Trophoblast cell (in vitro differentiated cells and primary cell): ENCODE results near the gene WRAP73.

ENCODE experiments used
- DNase-seq, 2 donors: peaks; one replicate each; pipeline ENCODE4 v3.0.0-alpha.2; 2016
- H2AFZ ChIP-seq: 2 replicates; pipeline ENCODE4 v1.6.1; 2013; ENCODE audit warnings: low read length, moderate library complexity, mild to moderate bottlenecking; ENCODE audit not compliant: insufficient read depth, poor library complexity
- H2AK5ac ChIP-seq: 2 replicates; pipeline ENCODE4 v1.6.1; 2013; ENCODE audit warnings: mild to moderate bottlenecking, low read length
- H2BK120ac ChIP-seq: 2 replicates; pipeline ENCODE4 v1.6.1; 2013; ENCODE audit warnings: low read length, mild to moderate bottlenecking, moderate library complexity; ENCODE audit not compliant: insufficient read depth, poor library complexity
- H2BK12ac ChIP-seq: 2 replicates; pipeline ENCODE4 v1.6.1; 2013; ENCODE audit warnings: mild to moderate bottlenecking, low read length, moderate library complexity
- H2BK5ac ChIP-seq: 2 replicates; pipeline ENCODE4 v1.6.1; 2013; ENCODE audit warnings: low read length, low read depth, moderate library complexity, mild to moderate bottlenecking; ENCODE audit not compliant: poor library complexity
- H3K14ac ChIP-seq: 2 replicates; pipeline ENCODE4 v1.6.1; 2013; ENCODE audit warnings: mild to moderate bottlenecking, low read length
- H3K18ac ChIP-seq: 2 replicates; pipeline ENCODE4 v1.6.1; 2013; ENCODE audit warnings: mild to moderate bottlenecking, low read length
- H3K23ac ChIP-seq: 2 replicates; pipeline ENCODE4 v1.6.1; 2013; ENCODE audit warnings: low read length
- H3K27ac ChIP-seq: 2 replicates; pipeline ENCODE4 v1.5.1; 2013; ENCODE audit warnings: low read depth, mild to moderate bottlenecking, inconsistent platforms, low read length, moderate library complexity
- H3K27me3 ChIP-seq: 2 replicates; pipeline ENCODE4 v1.6.1; 2013; ENCODE audit warnings: inconsistent platforms, mild to moderate bottlenecking, low read length, moderate library complexity; ENCODE audit not compliant: insufficient read depth
- H3K36me3 ChIP-seq, 2 experiments: 1 replicate in 1 of 2; 2 replicates in 1 of 2; pipeline ENCODE4 v1.6.1; 2013; ENCODE audit warnings: low read length in 2 of 2, mild to moderate bottlenecking in 2 of 2, moderate library complexity in 1 of 2; ENCODE audit not compliant: insufficient read depth in 2 of 2, control insufficient read depth in 1 of 2
- H3K4ac ChIP-seq: 2 replicates; pipeline ENCODE4 v1.6.1; 2013; ENCODE audit warnings: low read depth, mild to moderate bottlenecking, low read length, moderate library complexity
- H3K4me1 ChIP-seq, 2 experiments: 1 replicate in 1 of 2; 2 replicates in 1 of 2; pipeline ENCODE4 v1.6.1; 2013; ENCODE audit warnings: low read length in 2 of 2, mild to moderate bottlenecking in 2 of 2, moderate library complexity in 1 of 2; ENCODE audit not compliant: insufficient read depth in 2 of 2, control insufficient read depth in 1 of 2
- H3K4me2 ChIP-seq: 2 replicates; pipeline ENCODE4 v1.6.1; 2013; ENCODE audit warnings: inconsistent platforms, mild to moderate bottlenecking, low read length, moderate library complexity
- H3K4me3 ChIP-seq: 2 replicates; pipeline ENCODE4 v1.5.1; 2013; ENCODE audit warnings: mild to moderate bottlenecking, low read depth, low read length, inconsistent platforms
- H3K79me1 ChIP-seq: one replicate; pipeline ENCODE4 v1.6.1; 2013; ENCODE audit warnings: low read length
- H3K79me2 ChIP-seq: 2 replicates; pipeline ENCODE4 v1.6.1; 2013; ENCODE audit warnings: low read length, mild to moderate bottlenecking; ENCODE audit not compliant: control insufficient read depth, insufficient read depth, poor library complexity
- H3K9ac ChIP-seq: 2 replicates; pipeline ENCODE4 v1.6.1; 2013; ENCODE audit warnings: mild to moderate bottlenecking, low read length
- H3K9me3 ChIP-seq: 2 replicates; pipeline ENCODE4 v1.6.1; 2013; ENCODE audit warnings: low read depth, mild to moderate bottlenecking, control low read depth, inconsistent platforms, low read length; ENCODE audit not compliant: insufficient read depth
- H4K12ac ChIP-seq: 2 replicates; pipeline ENCODE4 v1.6.1; 2013; ENCODE audit warnings: low read depth, mild to moderate bottlenecking, low read length, moderate library complexity
- H4K8ac ChIP-seq: 2 replicates; pipeline ENCODE4 v1.6.1; 2013; ENCODE audit warnings: low read depth, mild to moderate bottlenecking, low read length, moderate library complexity
- H4K91ac ChIP-seq: one replicate; pipeline ENCODE4 v1.6.1; 2013; ENCODE audit warnings: low read depth, mild to moderate bottlenecking, low read length, moderate library complexity
- WGBS: extraction: QIAGEN DNeasy Blood & Tissue Kit; methylation state at CpG from one replicate; pipeline ENCODE4 v1.1.7; 2013; ENCODE audit warnings: missing lambda C conversion rate; ENCODE audit not compliant: insufficient read length, insufficient coverage; ENCODE audit errors: extremely low coverage; 5-methylcytosine and 5-hydroxymethylcytosine counted together

The WRAP73 gene

DNA sequence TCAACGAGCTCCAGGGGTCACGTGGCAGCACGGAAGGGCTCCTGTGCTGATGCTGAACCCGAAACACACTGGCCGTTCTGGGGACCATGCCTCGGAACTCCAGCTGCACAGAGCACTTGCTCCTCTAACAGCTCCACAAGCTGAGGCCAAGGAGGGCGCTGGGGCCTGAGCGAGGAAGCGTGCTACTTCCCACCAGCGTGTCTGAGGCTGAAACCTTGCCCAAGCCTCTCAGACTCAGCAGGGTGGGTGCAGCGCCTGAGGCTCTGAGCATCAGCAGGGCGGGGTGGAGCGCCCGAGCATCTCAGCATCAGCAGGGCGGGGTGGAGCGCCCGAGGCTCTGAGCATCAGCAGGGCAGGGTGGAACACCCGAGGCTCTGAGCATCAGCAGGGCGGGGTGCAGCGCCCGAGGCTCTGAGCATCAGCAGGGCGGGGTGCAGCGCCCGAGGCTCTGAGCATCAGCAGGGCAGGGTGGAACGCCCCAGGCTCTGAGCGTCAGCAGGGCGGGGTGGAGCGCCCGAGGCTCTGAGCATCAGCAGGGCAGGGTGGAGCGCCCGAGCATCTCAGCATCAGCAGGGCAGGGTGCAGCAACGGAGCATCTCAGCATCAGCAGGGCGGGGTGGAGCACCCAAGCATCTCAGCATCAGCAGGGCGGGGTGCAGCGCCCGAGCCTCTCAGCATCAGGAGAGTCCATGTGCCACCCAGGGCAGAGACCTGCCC is 9.6 kb downstream of the WRAP73 start:
- Histone ChIP-seq H3K4me3 (no peak overlapping the region), H3K27me3 (no peaks in the 10 kb centered on the region), H3K36me3 (peaks cover 30 to 47% of the 10 kb centered on the region in 2 experiments), H3K4me2 (no peak overlapping the region), H4K12ac (no peak overlapping the region), H2BK12ac (no peak overlapping the region), H2BK5ac (no peak overlapping the region), H4K8ac (no peak overlapping the region), H3K79me1 (no peaks in the 10 kb centered on the region), H3K4me1 (no peaks in the 10 kb centered on the region), H3K14ac (no peak overlapping the region), H3K27ac (no peak overlapping the region), H3K79me2 (no peaks in the 10 kb centered on the region), H2AK5ac (no peak overlapping the region), H3K18ac (no peak overlapping the region), H3K9me3 (peaks cover 1% of the 10 kb centered on the region), H3K4ac (no peak overlapping the region), H3K9ac (no peak overlapping the region), H4K91ac (no peak overlapping the region), H2BK120ac (no peak overlapping the region), H2AFZ (no peak overlapping the region), H3K23ac (no peak overlapping the region)
- peak; percentile 24 to 35 for DNase-seq
- WGBS, result no CpG with 5 or more reads among the region's 36 CpGs

DNA sequence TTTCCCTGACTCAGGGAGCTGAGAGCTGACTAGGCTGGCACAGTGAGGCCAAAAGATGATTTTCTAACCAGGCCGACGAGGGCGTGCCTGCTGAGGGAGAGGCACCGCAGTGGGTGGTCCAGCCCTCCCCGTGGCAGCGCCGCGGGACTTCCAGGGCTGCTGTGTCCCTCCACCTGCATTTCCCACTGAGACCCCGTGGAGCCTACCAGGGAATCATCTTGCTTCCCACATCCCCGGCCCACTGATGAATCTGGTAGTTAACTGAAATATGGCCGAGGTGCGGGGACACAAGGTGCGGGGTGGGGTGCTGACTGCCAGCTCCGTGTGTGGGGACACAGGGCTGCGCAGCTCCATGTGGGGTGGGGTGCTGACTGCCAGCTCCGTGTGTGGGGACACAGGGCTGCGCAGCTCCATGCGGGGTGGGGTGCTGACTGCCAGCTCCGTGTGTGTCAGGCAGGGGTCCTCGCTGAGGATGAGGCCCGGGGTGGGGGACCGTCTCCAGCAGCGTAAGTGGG is 10.4 kb downstream of the WRAP73 start:
- H2AK5ac ChIP-seq, result no peak overlapping the region
- H3K23ac ChIP-seq, result no peak overlapping the region
- no peak overlapping the region for H3K18ac ChIP-seq
- no peak overlapping the region for H4K8ac ChIP-seq
- no peak overlapping the region for H2BK5ac ChIP-seq
- no peaks in the 10 kb centered on the region for H3K4me1 ChIP-seq
- no peaks in the 10 kb centered on the region for H3K27me3 ChIP-seq
- H3K4me2 ChIP-seq, result no peak overlapping the region
- H3K36me3 ChIP-seq, result peaks cover 33 to 52% of the 10 kb centered on the region in 2 experiments
- peaks cover 1% of the 10 kb centered on the region for H3K9me3 ChIP-seq
- no peak overlapping the region for H3K4ac ChIP-seq
- peak overlapping the region; percentile 56 for H3K9ac ChIP-seq
- no peak overlapping the region for H4K12ac ChIP-seq
- H2BK12ac ChIP-seq, result no peak overlapping the region
- no peak for DNase-seq
- no peaks in the 10 kb centered on the region for H3K79me1 ChIP-seq
- H2BK120ac ChIP-seq, result no peak overlapping the region
- H4K91ac ChIP-seq, result no peak overlapping the region
- WGBS, result no CpG with 5 or more reads among the region's 23 CpGs
- H2AFZ ChIP-seq, result no peak overlapping the region
- H3K4me3 ChIP-seq, result no peak overlapping the region
- no peak overlapping the region for H3K27ac ChIP-seq
- H3K79me2 ChIP-seq, result no peaks in the 10 kb centered on the region
- H3K14ac ChIP-seq, result no peak overlapping the region

DNA sequence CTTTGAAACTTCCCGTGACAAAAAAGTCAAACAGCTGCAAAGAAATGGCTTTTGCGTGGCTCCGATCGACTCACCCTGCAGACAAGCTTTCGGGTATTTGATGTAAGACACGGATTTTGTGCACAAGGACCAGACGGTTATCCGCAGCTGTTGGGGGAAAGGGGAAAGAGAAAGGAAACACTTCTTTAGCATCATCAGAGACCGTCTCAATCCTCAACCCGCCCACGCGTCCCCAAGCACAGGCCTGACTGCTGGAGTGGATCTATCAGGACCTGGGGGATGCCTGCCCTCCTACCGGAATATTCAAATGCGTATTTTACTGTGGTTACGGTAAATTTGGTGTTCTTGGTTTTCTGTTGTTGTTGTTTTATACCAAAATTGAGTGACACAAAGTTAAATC is 11.2 kb downstream of the WRAP73 start:
- no peak overlapping the region for H4K12ac ChIP-seq

DNA sequence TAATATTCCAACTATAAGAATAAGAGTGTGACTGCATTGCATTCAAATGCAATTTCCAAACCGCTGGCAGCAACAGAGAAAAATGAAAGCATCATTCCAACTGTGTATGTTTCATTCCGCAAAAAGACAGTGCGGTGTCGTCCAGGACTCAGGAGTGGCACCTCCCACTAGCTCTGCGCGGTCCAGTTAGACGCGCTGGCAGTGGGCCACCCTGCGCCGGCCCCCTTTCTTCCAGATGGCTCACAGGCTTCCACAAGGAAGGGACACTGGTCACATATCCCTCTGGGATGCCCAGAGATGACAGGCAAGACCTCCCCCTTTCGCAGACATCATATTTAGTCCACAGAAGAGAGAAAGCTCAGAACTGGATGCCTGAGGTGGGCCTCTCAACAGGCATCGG is 11.9 kb downstream of the WRAP73 start:
- DNase-seq, result peak in 1 of 2 donors; percentile 47
- H4K8ac ChIP-seq, result no peak overlapping the region
- WGBS, result no CpG with 5 or more reads among the region's 12 CpGs

More for the DNA sequence above, 11.2 kb downstream of the WRAP73 start:
- Histone ChIP-seq H3K4ac (no peak overlapping the region), H3K79me1 (no peaks in the 10 kb centered on the region), H3K9me3 (peaks cover 1% of the 10 kb centered on the region), H2BK12ac (no peak overlapping the region), H3K4me3 (no peak overlapping the region), H3K36me3 (peaks cover 40 to 58% of the 10 kb centered on the region in 2 experiments), H3K9ac (no peak overlapping the region), H3K14ac (no peak overlapping the region), H4K91ac (no peak overlapping the region), H4K8ac (no peak overlapping the region), H3K4me1 (no peaks in the 10 kb centered on the region), H2BK120ac (no peak overlapping the region), H3K27ac (no peak overlapping the region), H3K4me2 (no peak overlapping the region), H2AK5ac (no peak overlapping the region), H2BK5ac (no peak overlapping the region), H3K18ac (no peak overlapping the region), H3K23ac (no peak overlapping the region), H2AFZ (no peak overlapping the region), H3K27me3 (no peaks in the 10 kb centered on the region), H3K79me2 (no peaks in the 10 kb centered on the region)
- WGBS, result no CpG with 5 or more reads among the region's 15 CpGs
- no peak for DNase-seq

More for the DNA sequence above, 11.9 kb downstream of the WRAP73 start:
- Histone ChIP-seq H3K18ac (no peak overlapping the region), H3K79me1 (no peaks in the 10 kb centered on the region), H3K9me3 (peaks cover 1% of the 10 kb centered on the region), H2AFZ (no peak overlapping the region), H3K14ac (no peak overlapping the region), H2BK5ac (no peak overlapping the region), H3K4ac (no peak overlapping the region), H3K4me1 (no peaks in the 10 kb centered on the region), H3K9ac (no peak overlapping the region), H3K4me2 (no peak overlapping the region), H4K91ac (no peak overlapping the region), H2BK120ac (no peak overlapping the region), H3K23ac (no peak overlapping the region), H3K79me2 (no peaks in the 10 kb centered on the region), H2AK5ac (no peak overlapping the region), H2BK12ac (no peak overlapping the region), H4K12ac (no peak overlapping the region), H3K36me3 (peaks cover 44 to 60% of the 10 kb centered on the region in 2 experiments), H3K27ac (no peak overlapping the region), H3K4me3 (no peak overlapping the region), H3K27me3 (no peaks in the 10 kb centered on the region)
